NCI-H187 treated with DMSO at 0.1 percent for 48 hours (cell line): Measurements from ENCODE around the gene ATP10B.
"Not testable (repeated sequence)": the region's sequence is repeated elsewhere in the genome, so short reads cannot be mapped to it uniquely, and the experiment has no call there.

ENCODE experiments used
- DNase-seq: peaks from one replicate; lab custom pipeline; 2025; lab: John Stamatoyannopoulos, UW

ATP10B gene

DNA sequence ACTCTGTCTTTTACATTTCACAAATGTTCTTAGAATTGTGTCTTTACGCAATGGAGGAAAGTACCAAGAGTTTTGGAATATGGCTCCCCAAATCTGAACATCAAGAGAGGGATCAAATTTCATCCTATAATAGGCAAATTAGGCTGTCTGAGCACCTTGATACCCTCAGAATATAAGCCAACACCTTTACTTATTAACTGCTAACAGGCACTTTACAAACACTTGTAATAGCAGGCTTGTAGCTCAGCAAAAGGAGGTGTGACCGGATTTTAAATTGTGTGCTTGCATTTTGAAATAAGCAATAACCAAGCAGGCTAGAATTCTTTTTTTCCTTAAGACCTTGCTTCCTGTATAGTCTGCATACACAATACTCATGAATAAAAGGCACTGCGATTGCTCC, 92.0 kb downstream of the ATP10B start:
- no peak for DNase-seq

DNA sequence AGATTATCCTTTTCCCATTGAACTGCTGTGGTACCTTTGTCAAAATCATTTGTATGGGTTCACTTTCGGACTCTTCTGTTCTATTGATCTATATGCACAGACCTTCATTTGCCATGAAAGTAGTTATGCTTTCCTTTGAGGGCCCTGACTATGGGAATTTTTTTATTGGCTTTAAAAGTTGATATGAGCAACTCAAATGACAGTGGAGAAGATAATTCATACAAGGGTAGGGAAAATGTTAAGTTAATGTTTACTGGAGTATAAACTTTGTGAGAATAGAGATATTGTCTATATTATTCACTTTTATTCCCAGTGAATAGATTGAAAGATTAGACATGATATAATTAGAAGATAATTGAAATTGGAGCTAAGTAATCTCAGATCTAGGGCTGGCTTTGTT, 94.8 kb downstream of the ATP10B start:
- no peak for DNase-seq

DNA sequence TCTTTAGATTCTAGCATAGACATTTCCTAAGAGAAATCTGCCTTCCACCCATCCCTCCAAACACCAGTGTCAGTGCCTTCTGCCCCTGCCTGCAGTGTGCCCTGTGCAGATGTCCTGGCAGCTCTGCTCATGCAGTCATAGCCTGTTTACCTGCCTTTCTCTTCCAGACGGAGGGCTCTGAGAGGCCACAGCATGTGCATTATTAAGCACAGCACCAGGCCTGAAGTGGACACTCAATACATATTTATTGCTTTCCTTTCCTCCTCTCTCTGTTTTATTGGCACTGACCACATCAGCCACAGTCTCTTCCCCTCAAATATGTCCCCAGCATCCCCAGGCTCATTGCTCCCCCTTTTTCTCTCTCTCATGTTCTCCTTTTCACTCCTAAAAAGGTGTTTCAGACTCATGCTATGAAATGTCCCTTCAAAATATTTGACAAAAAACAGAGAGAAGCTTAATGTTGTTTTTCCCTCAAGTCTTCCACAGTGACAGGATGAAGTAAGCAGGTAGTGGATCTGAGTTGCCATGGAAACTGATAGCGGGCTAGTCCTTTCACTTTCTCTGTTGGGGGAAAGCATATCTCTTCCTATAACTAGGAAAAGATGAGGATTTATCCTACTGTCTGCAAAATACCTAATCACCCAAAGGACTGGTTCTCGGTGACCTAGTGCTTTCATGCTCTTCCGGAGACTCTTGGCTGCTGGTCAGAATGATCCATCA, 100.9 kb downstream of the ATP10B start:
- no peak for DNase-seq

DNA sequence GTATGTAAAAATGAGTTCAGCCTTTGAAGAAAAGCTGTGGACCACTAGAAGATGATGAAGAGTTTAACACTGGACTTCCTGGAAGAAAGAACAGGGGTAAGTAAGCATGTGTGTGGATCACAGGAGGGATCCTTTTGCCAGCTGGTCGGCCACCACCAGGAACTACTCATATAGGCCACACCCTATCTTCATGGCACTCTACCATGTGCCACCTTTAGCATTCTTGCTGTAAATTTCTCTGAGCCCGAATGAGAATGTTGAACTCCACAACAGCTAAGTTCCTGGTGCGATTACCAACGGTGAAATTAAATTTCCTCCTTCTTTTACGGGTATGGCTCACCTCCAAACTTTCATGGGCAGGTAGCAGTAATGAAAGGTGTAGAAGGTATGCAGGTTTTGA, 102.3 kb downstream of the ATP10B start:
- DNase-seq, result no peak

DNA sequence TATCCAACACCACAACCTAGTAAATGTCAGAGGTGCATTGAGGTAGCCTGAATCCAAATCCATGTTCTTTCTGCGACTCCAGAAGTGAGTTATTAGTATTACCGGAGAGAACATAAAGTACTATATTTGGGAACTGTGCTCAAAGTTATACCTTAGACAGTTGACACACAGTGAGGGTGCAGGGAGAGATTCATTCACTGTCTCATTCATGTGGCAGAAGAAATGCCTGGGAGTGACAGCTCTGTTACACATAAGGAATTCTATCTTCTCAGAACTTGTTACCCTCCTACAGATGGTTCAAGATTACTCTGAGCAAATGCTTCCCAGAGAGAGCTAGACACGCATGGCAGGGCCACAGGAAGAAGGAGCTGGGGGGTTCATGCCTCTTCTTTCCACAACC, 103.0 kb downstream of the ATP10B start:
- DNase-seq, result no peak

DNA sequence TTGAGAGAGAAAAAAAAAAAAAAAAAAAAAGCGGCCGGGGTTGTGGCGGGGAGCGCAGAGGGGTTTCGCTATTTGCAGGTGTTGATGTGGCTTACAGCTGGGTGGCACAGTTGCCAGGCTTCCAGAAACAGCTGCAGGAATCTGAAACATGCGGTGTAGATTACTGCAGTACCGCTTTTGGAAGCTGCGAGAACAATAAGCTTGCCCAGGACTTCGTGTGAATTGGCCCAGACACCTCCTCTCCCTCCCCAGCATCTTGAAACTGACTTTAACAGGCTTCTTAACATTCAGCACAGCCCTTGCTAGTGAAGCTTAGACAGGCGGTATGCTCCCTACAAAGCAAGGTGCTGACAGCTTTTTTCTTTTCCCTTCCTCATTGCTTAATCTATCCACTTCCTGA, 104.0 kb downstream of the ATP10B start:
- DNase-seq, result no peak

DNA sequence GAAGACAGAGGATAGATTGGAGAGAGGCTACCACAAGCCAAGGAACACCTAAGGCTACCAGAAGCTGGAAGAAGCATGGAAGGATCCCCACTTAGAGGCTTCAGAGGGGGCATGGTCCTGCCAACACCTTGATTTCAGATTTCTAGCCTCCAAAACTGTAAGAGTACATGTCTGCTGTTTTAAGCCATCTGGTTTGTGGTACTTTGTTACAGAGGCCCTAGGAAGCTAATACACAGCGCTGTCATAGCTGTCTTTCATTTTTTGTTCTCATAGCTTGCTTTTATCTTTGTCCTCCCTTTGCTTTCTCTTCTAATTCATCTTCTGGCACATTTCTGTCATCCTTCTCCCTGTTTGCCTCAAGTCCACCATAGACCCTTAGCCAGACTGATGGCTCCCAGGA, 104.5 kb downstream of the ATP10B start:
- no peak for DNase-seq

DNA sequence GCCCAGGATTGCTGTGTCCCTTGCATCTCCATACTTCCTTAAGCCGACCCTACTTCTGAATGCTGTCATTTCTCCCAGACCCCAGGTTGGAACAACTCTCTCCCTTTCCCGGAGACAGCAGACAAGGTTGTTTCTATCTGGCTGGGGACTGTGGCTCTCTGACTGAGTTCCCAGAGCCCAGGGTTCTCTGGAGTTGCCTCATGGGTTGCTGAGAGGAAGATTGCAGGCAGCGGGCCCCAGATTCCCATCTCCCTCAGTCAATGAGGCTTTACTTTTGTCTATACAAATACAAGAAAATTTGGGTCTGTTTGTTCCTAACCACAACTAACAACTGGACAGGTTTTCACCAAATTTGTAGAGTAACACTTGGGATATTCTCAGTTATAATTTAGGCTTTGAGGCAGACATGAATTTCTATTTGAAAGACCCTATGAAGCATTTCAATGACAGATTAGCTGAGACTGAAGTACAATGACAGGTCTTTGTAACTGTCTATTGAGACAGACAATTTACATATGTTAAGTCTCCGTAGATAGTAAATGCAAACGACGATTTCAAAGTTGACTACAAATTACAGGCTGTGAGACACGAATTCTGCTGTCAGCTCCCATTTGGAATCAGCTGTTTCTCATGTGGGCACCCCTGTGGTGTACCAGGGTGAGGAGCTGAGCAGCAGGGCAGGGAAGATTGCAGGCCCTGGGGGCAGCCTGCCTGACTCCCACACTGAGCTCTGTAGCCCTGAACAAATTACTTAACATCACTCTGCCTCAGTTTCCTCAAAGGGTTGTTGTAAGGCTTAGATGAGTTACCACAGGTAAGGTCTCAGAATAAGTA, 107.5 kb downstream of the ATP10B start:
- DNase-seq, result no peak

DNA sequence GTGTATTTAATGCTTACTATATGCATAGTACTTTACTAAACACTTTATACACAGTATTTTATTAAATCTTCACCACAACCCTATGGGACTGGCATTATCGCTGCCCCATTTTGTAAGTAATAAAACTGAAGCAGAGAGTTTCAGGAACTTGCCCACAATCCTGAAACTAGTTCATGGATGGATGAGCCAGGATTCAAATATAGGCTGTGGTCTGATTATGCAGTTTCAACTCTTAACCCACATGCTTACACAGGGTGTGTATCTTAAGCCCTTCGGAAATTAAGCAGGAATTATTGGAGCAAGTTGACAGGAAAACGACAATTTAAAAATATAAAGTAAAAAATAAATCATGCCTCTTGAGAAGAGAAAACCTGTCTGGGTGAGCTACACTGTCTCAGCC, 109.0 kb downstream of the ATP10B start:
- DNase-seq, result no peak

DNA sequence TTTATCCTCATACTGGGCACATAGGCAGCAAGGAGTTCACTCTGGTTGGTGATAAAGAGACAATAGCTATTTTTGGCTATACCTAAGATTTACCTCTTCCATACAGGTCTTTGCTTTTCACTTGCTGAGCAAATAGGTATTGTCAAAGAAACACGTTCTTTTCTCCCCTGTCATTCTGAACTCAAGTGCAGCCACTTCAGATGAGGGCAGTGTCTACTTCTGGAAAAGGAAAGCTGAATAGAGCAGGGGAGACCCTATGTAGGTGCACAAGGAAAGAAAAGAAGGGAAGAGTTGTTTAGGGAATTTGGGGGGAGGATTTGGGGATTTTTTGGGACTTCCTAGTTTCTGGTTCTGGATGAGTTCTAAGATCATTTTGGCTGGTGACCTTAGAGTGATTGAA, 109.6 kb downstream of the ATP10B start:
- no peak for DNase-seq

DNA sequence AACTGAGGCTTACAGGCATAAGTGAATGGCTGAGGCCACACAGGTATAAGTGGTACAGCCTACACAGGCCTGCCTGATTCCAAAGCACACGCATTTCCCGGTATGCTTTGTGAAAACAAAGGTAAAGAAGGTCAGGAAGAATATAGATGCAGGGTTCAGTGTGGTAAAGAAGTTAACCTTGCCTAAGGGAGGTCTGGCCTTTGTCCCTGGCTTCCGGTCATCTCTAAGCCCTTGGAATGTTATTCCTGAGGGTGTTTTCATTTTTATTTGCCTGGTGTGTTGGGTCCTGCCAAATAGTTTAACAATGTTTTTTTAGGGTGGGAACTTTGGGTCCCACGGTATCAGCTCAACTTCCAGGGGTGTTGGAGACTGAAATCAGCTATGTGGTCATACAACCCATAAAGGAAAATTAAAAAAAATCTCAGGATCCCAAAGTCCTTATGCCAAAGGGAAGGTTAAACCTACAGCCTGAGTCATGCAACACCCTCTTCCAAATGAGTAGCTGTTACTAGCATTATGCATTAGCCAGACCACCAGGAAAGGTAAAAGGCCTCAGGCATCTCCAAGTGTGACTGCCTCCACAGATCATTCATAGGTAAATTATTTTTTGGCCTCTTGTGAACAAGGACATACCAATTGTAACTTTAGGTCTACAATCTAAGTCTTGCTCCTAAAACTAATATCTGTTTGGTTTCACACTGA, 124.6 kb downstream of the ATP10B start:
- no peak for DNase-seq

DNA sequence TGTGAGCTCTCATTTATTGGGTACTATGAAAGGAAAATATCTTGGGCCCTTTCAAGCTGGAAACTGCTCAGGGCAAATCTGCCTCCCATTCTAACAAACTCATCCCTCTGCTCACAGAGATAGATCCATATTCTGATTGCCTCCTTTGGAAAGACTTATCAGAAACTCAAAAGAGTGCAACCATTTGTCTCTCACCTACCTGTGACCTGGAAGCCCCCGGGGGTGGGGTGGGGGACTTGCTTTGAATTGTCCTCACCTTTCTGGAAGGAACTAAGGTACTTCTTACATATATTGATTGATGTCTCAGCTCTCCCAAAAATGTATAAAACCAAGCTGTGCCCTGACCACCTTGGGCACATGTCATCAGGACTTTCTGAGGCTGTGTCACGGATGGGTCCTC, 125.3 kb downstream of the ATP10B start:
- DNase-seq, result no peak

DNA sequence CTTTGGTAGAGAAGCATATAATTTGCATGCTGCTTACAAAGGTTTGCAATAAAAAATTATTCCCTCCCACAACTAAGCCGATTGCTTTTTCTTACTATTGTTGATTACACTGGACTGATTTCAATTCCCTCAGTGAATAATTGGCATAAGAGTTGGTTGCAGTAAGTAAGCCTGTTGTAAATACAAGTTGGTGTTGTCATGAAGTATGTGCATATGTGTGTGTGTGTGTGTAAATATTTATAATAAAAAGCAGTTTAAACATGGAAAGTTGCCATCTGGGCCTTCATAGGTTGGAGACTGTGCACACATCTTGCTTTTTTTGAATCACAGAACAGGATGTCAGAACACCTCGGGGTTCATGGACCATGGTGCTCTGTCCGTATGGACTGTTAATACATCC, 131.2 kb downstream of the ATP10B start:
- no peak for DNase-seq

DNA sequence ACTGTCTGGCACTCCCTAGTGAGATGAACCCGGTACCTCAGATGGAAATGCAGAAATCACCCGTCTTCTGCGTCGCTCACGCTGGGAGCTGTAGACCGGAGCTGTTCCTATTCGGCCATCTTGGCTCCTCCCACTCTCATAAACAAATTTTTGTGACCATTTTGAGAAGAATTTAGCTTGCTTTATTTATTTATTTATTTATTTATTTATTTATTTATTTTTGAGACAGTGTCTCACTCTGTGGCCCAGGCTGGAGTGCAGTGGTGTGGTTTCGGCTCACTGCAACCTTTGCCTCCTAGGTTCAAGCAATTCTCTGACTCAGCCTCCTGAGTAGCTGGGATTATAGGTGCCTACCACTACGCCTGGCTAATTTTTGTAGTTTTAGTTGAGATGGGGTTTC, 136.5 kb downstream of the ATP10B start:
- not testable (repeated sequence) for DNase-seq

DNA sequence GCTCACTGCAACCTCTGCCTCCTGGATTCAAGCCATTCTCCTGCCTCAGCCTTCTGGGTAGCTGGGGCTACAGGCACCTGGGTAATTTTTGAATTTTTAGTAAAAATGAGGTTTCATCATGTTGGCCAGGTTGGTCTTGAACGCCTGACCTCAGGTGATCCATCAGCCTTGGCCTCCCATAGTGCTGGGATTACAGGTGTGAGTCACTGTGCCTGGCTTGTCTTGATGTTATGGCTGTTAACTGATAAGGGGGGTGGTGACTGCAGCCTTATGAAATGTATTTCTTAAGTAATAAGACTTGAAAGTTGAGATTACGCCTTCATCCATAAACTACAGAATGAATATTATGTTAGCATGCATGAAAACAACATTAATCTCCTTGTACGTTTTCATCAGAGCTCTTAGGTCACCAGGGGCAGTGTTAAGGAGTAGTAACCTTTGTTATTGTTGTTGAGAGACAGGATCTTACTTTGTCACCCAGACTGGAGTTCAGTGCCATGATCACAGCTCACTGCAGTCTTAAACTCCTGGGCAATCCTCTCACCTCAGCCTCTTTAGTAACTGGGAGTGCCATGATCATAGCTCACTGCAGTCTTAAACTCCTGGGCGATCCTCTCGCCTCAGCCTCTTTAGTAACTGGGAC, 148.3 kb downstream of the ATP10B start:
- no peak for DNase-seq

DNA sequence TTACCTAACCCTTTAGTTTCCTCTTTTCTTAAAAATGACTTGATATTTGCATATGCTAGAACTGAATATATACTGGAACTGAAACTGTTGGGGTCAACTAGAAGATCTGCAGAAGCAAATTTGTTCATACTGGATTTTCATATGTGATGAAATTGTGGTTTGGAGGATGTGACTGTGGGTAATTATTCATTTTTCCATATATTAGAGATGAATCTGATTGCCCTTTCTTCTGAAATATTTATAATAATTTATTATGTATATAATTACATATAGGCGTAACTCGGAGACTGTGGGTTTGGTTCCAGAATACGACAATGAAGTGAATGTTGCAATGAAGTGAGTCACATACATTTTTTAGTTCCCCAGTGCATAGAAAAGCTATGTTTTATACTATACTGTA, 149.1 kb downstream of the ATP10B start:
- no peak for DNase-seq

DNA sequence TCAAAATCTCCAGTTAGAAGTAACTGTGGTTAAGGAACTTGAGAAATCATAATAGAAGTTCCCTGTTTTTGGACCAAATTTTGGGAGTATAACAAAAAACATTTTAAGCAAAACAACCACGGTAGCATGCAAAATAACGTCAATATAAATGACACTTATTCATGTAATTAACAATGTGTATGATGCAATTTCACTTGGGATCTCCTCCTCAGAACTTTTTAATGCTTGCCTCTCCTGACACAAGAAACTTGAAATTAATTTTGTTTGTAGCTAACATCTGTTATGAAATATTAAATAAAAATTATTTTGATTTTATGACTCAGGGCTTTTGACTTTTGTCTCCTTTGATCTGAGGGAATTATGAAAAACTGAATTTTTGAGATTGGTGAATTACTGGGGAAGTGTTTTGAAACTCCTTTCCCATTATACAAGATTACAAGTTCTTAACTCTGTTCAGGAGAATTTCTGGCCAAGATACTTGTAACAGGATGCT, 149.7 kb downstream of the ATP10B start:
- no peak for DNase-seq

DNA sequence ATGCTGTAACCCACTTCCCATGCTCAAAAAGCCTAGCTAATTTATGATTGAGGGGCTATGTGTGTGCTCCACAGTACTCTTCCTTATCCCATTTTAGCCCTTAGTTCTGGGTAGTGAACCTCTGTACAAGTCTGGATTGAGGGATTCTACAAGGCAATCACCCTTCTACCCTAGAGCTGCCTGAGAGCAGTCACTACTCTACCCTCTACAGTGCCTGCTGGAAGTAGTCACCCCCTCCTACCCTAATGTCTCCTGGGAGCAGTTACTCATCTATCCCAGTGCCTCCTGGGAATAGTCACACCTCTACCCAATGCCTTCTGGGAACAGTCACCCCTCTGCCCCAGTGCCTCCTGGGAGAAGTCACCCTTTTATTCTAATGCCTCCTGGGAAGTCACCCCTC, 150.6 kb downstream of the ATP10B start:
- no peak for DNase-seq

DNA sequence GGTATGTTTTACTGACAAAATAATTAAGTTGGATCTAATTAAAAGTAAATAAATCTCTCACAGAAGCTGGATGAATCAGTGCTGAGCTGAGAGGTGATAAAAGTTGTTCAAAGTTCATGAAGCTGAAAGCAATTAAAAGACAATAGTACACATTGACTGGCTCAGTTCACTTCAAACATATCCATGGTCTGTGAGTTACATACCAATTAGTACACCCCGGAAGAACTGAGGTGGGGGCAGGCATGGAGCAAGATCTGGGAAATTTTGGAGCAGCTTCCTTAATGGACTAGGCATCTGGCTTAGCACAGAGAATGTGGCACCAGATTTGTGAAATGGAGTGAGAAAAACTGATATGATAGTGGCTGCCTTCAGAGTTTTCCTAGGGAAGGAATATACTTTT, 152.7 kb downstream of the ATP10B start:
- DNase-seq, result no peak

DNA sequence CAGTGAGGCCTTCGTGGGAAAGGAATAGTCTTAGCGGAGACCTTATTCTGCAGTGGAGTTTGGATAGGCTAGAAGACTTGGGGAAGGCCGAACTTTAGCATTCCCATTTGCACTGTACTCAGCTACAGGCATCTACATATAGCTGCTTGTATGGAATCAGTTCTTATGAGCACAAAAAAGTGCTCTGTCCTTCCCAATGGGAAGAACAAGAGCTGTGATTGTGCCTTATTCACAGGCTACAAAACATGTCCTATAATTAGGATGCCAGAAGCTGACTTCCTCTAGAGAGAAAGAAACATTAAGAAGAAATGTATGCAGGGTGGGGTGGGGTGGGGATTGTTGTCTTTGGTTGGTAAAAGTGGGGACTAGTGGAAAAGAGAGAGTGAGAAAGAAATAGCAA, 154.7 kb downstream of the ATP10B start:
- DNase-seq, result no peak

DNA sequence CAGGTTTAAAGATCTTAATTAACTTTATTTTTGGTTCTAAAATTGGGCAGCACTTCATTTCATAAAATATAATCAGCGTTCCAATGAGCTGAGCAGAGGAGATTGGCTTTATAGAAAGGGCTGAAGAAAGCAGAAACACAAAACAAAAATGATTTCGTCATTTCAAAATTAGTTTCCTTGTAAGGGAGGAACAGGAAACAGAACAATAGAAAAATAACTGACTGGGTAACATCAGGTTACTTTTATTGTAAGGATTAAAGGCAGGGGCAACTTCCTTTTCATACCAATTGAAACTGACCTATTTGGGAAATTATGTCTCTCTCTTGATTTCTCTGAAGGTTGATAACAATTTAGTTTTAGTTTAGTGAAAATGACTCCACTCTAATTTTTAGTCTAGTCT, 157.1 kb downstream of the ATP10B start:
- DNase-seq, result no peak

DNA sequence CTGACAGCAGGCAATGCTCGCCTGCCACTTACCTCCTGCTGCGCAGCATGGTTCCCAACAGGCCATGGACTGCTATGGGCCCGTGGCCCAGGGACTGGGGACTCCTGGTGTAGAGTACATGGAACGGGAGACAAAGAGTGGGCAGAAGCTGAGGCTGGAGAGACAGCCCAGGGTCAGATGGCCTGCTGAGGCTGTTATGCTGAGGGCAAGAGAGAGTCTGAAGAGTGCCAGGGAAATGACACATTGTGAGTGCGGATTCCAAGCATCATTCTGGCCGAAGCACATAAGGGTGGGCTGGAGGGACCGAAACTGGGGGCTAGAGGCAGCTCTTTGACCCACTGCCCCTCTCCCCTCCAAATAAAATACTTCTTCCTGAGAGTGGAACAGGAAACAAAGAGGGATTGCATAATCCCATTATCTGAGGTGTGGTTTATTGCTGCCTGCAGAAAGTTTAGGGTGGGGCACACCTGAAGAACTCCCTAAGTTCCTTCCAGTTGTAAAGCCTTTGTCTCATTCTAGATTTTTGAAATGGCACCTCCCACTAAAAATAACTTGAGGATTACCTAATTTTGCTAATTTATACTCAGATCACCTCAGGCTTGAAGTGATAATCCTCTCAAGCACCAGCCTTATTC, 158.1 kb downstream of the ATP10B start:
- DNase-seq, result no peak
